Activated B cell treated with CpG ODN at 0.5 μM for 24 hours (primary cell): ENCODE data around the gene ENPP1. TPM values are rescaled to one million over a fixed set of nuclear protein-coding genes. Genes with fewer than 3 reads are reported as not detected.
"Not testable (repeated sequence)": the region's sequence is repeated elsewhere in the genome, so short reads cannot be mapped to it uniquely, and the experiment has no call there.

Experiments used
- ATAC-seq: fragments of 200-7000 bp; cut with Tn5 transposase; one replicate; pipeline ENCODE4 v1.10.0; 2021; ENCODE audit warnings: low read depth, mild to moderate bottlenecking, moderate library complexity
- CTCF ChIA-PET: fragments of 350-600 bp; sonication (Branson Sonifier 250); formaldehyde crosslinking; loops from one replicate; lab custom pipeline; 2021; ENCODE audit warnings: antibody characterized with exemption; lab: Charles Lee
- POLR2A ChIA-PET: fragments of 350-600 bp; sonication (Branson Sonifier 250); formaldehyde crosslinking; loops from one replicate; lab custom pipeline; 2021; ENCODE audit warnings: antibody characterized with exemption; lab: Charles Lee
- DNase-seq: peaks from one replicate; pipeline ENCODE4 v3.0.0; 2022
- H3K27ac Mint-ChIP-seq: one replicate; pipeline ENCODE4 v1.8.0; 2020; ENCODE audit warnings: mixed read lengths
- H3K27me3 Mint-ChIP-seq: one replicate; pipeline ENCODE4 v1.8.0; 2021; ENCODE audit warnings: mixed read lengths
- H3K36me3 Mint-ChIP-seq: one replicate; pipeline ENCODE4 v1.8.0; 2021; ENCODE audit warnings: low read depth, mixed read lengths
- H3K4me1 Mint-ChIP-seq: one replicate; pipeline ENCODE4 v1.8.0; 2021; ENCODE audit warnings: mixed read lengths
- H3K4me3 Mint-ChIP-seq: one replicate; pipeline ENCODE4 v1.8.0; 2020; ENCODE audit warnings: mild to moderate bottlenecking, mixed read lengths
- H3K9me3 Mint-ChIP-seq: one replicate; pipeline ENCODE4 v1.8.0; 2020; ENCODE audit warnings: mixed read lengths
- intact Hi-C: fragments of 100-400 bp; cut with micrococcal nuclease; formaldehyde crosslinking; loops from one replicate; pipeline ENCODE4 v1.15.1; 2024
- total RNA-seq: library from RNA; stranded (reverse); gene quantifications from 2 replicates; pipeline ENCODE4 v1.2.3, GENCODE V29; 2022
- TF ChIP-seq, protein P1 (sequence below): fragments of 200-600 bp; IDR thresholded peaks from one replicate; pipeline ENCODE4 v1.8.0; 2022; ENCODE audit warnings: antibody characterized with exemption, mild to moderate bottlenecking

Gene ENPP1
- total RNA-seq, 1 donor from 2014 or later: 1.3 TPM

- TF ChIP-seq, protein P1, sequence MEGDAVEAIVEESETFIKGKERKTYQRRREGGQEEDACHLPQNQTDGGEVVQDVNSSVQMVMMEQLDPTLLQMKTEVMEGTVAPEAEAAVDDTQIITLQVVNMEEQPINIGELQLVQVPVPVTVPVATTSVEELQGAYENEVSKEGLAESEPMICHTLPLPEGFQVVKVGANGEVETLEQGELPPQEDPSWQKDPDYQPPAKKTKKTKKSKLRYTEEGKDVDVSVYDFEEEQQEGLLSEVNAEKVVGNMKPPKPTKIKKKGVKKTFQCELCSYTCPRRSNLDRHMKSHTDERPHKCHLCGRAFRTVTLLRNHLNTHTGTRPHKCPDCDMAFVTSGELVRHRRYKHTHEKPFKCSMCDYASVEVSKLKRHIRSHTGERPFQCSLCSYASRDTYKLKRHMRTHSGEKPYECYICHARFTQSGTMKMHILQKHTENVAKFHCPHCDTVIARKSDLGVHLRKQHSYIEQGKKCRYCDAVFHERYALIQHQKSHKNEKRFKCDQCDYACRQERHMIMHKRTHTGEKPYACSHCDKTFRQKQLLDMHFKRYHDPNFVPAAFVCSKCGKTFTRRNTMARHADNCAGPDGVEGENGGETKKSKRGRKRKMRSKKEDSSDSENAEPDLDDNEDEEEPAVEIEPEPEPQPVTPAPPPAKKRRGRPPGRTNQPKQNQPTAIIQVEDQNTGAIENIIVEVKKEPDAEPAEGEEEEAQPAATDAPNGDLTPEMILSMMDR: no peak
- Mint-ChIP-seq H3K9me3 (no peaks in the 10 kb centered on the region), H3K4me1 (no peaks in the 10 kb centered on the region), H3K27me3 (peaks cover under 1% of the 10 kb centered on the region), H3K27ac (no peak overlapping the region), H3K4me3 (no peak overlapping the region), H3K36me3 (no peaks in the 10 kb centered on the region)
- POLR2A ChIA-PET: no interaction called here
- no peak for ATAC-seq
- CTCF ChIA-PET: no interaction called here
- DNase-seq: no peak
- intact Hi-C loops: no loop called here
These were observed 43.4 kb downstream of the ENPP1 start for GRCh38 chr6:131851049-131851769.

DNA sequence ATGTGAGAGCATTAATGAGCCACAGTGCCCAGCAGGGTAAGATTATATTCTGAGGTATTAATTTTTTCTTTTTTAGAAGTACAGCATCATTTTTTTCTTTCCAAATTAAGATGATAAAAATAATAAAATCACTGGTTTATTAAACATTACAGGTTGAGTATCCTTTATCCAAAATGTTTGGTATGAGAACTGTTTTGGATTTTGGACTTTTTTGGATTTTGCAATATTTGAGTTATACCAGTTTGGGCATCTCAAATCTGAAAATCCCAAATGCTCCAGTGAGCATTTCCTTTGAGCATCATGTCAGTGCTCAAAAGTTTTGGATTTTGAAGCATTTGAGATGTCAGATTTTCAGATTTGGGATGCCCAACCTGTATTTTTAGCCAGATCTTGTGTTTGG is 44.4 kb downstream of the ENPP1 start:
- Mint-ChIP-seq H3K9me3 (no peaks in the 10 kb centered on the region), H3K4me3 (no peak overlapping the region), H3K4me1 (no peaks in the 10 kb centered on the region), H3K27me3 (no peaks in the 10 kb centered on the region), H3K36me3 (no peaks in the 10 kb centered on the region), H3K27ac (no peak overlapping the region)
- TF ChIP-seq, protein P1: no peak
- ChIA-PET CTCF (no interaction called here), POLR2A (no interaction called here)
- intact Hi-C loops: no loop called here
- ATAC-seq (no peak), DNase-seq (no peak)

DNA sequence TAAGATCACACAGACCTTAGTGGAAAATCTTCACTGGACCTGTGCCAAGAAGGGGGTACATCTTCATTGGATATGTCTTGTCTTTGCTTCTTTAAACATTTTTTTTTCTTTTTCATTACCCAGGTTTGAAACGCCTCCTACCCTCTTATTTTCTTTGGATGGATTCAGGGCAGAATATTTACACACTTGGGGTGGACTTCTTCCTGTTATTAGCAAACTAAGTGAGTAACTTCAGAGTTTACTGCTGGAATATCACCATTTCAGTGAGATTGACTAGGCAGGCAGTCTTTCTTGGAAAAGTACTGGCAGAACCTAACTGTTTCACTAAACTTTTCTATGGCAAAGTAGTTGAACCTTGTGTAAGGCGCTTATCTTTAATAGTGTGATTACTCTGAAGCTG is 47.0 kb downstream of the ENPP1 start:
- CTCF ChIA-PET: no interaction called here

GRCh38 chr6:131858765-131859415 is 51.1 kb downstream of the ENPP1 start:
- TF ChIP-seq, protein P1: no peak
- ChIA-PET POLR2A (no interaction called here), CTCF (interaction anchor here (0.7 kb wide), 1 partner anchor 115 kb away, joined by 3 read pairs; no protein-coding TSS in a partner anchor)
- no peaks in the 10 kb centered on the region for H3K27me3 Mint-ChIP-seq
- no peaks in the 10 kb centered on the region for H3K4me1 Mint-ChIP-seq
- ATAC-seq (no peak), DNase-seq (no peak)
- no peak overlapping the region for H3K27ac Mint-ChIP-seq
- H3K4me3 Mint-ChIP-seq: no peak overlapping the region
- H3K36me3 Mint-ChIP-seq: no peaks in the 10 kb centered on the region
- intact Hi-C loops: no loop called here
- H3K9me3 Mint-ChIP-seq: no peaks in the 10 kb centered on the region

More for the DNA sequence above, 47.0 kb downstream of the ENPP1 start:
- no peak for ATAC-seq
- intact Hi-C loops: no loop called here
- H3K4me1 Mint-ChIP-seq: no peaks in the 10 kb centered on the region
- TF ChIP-seq, protein P1: no peak
- DNase-seq: no peak
- no peaks in the 10 kb centered on the region for H3K9me3 Mint-ChIP-seq
- POLR2A ChIA-PET: no interaction called here
- no peaks in the 10 kb centered on the region for H3K36me3 Mint-ChIP-seq
- H3K4me3 Mint-ChIP-seq: no peak overlapping the region
- H3K27ac Mint-ChIP-seq: no peak overlapping the region
- no peaks in the 10 kb centered on the region for H3K27me3 Mint-ChIP-seq

DNA sequence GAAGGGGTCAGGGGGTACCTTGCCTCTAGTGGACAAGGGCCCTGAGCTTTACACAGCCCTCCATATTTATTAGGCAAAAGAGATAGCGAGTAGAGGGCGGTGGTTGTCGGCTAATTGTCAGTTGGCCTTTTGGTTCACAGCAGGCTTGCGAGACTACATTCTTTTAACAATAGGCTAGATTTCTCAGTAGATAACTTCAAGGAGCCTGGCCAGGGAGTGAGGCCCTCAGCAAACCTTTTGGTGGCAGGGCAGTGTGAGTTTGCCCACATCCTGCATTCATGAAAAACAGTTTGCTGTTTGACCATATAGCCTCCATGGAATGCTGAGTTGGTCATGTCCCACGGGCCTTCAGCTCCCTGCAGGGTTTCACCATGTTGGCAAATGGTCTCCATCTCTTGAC is 51.8 kb downstream of the ENPP1 start:
- H3K4me3 Mint-ChIP-seq, H3K27me3 Mint-ChIP-seq, H3K9me3 Mint-ChIP-seq, H3K27ac Mint-ChIP-seq, H3K36me3 Mint-ChIP-seq, H3K4me1 Mint-ChIP-seq, ATAC-seq, POLR2A ChIA-PET, intact Hi-C loops, CTCF ChIA-PET, DNase-seq: not testable (repeated sequence)
